HepG2 (cell line): ENCODE measurements around the gene ZBTB47. TPM values are rescaled to one million over a fixed set of nuclear protein-coding genes. Genes with fewer than 3 reads are reported as not detected.

Experiments
- ATAC-seq: fragments of 200-7000 bp; cut with Tn5 transposase; 3 replicates; pipeline ENCODE4 v1.9.1; 2020; ENCODE audit warnings: mild to moderate bottlenecking, moderate library complexity
- BruUV-seq: library from RNA; stranded (reverse); fragments of 400-500 nt; replicated peaks from 2 replicates; lab custom pipeline; 2021; lab: Mats Ljungman, UMichigan
- CTCF ChIA-PET: fragments of 300-600 bp; formaldehyde crosslinking; extraction: SDS; loops from one replicate; lab custom pipeline; 2021; ENCODE audit warnings: low total read pairs, inconsistent platforms, low intra/inter-chr PET ratio; lab: Yijun Ruan, JAX
- POLR2A ChIA-PET: fragments of 350-600 bp; sonication (Branson Sonifier 250); formaldehyde crosslinking; loops from one replicate; lab custom pipeline; 2020; ENCODE audit warnings: antibody characterized with exemption, inconsistent platforms; lab: Yijun Ruan, JAX
- DNase-seq: peaks from one replicate; pipeline ENCODE4 v3.0.0-alpha.2; 2015; ENCODE audit warnings: low spot score
- FAIRE-seq: peaks from 3 replicates; lab custom pipeline; 2011; peaks lifted over from hg19 to GRCh38; lab: Jason Lieb, UNC
- H2AFZ ChIP-seq: one replicate; pipeline ENCODE4 v1.6.1; 2011; ENCODE audit warnings: low read length, inconsistent platforms
- H3K27ac ChIP-seq: fragments of 300-600 bp; 3 replicates; pipeline ENCODE4 v1.8.0; 2011; ENCODE audit warnings: mixed run types, mild to moderate bottlenecking, mixed read lengths, low read length, inconsistent platforms; ENCODE audit not compliant: insufficient read depth; ENCODE audit errors: extremely low read length
- H3K27me3 ChIP-seq, 2 experiments: fragments of 200-600 bp in 1 of 2; 2 replicates in 1 of 2; 3 replicates in 1 of 2; pipeline versions ENCODE4 v1.6.0 to v1.8.0; 2011; ENCODE audit warnings: low read length in 2 of 2, mild to moderate bottlenecking in 2 of 2, moderate library complexity in 2 of 2, inconsistent platforms in 1 of 2; ENCODE audit not compliant: insufficient read depth in 2 of 2, control insufficient read depth in 1 of 2
- H3K36me3 ChIP-seq, 2 experiments: fragments of 200-600 bp in 1 of 2; replicated peaks in 1 of 2; 2 replicates in 1 of 2; 3 replicates in 1 of 2; pipeline versions ENCODE4 v1.5.1 to v1.8.0; 2011; ENCODE audit warnings: low read length in 2 of 2, inconsistent platforms in 1 of 2; ENCODE audit not compliant: insufficient read depth in 2 of 2, control insufficient read depth in 1 of 2
- H3K4me1 ChIP-seq: 2 replicates; pipeline ENCODE4 v1.5.1; 2012; ENCODE audit warnings: low read length, inconsistent platforms; ENCODE audit not compliant: insufficient read depth
- H3K4me2 ChIP-seq: 2 replicates; pipeline ENCODE4 v1.6.0; 2011; ENCODE audit warnings: low read depth, low read length, inconsistent platforms
- H3K4me3 ChIP-seq, 3 experiments: fragments of 200-600 bp in 1 of 3; sonication (generic), shearing (Covaris generic) in 1 of 3; replicated peaks in 1 of 3; 2 replicates each; pipeline ENCODE4 v1.5.1; 2011 to 2016; ENCODE audit warnings: low read length in 3 of 3, inconsistent platforms in 2 of 3, low read depth in 2 of 3, mild to moderate bottlenecking in 2 of 3, control low read depth in 1 of 3, mixed read lengths in 1 of 3; ENCODE audit not compliant: insufficient read depth in 1 of 3
- H3K79me2 ChIP-seq: one replicate; pipeline ENCODE4 v1.6.1; 2011; ENCODE audit warnings: low read length, inconsistent platforms; ENCODE audit not compliant: insufficient read depth
- H3K9ac ChIP-seq: 2 replicates; pipeline ENCODE4 v1.6.0; 2011; ENCODE audit warnings: mild to moderate bottlenecking, low read depth, low read length, inconsistent platforms; ENCODE audit not compliant: insufficient read depth
- H3K9me3 ChIP-seq: 2 replicates; pipeline ENCODE4 v1.5.1; 2012; ENCODE audit warnings: mild to moderate bottlenecking, low read length
- H4K20me1 ChIP-seq: 2 replicates; pipeline ENCODE4 v1.6.0; 2011; ENCODE audit warnings: inconsistent platforms, mild to moderate bottlenecking, low read length, moderate library complexity; ENCODE audit not compliant: insufficient read depth
- KMT2A ChIP-seq: sonication (generic); formaldehyde crosslinking; IDR thresholded peaks from 2 replicates; pipeline ENCODE4 v1.4.0; 2020; ENCODE audit warnings: missing genetic modification reagents
- KMT2B ChIP-seq: IDR thresholded peaks from 2 replicates; pipeline ENCODE4 v1.6.1; 2016; ENCODE audit warnings: missing genetic modification reagents, missing compliant biosample characterization
- MEF2D ChIP-seq: sonication (generic); formaldehyde crosslinking; IDR thresholded peaks from 2 replicates; pipeline ENCODE4 v1.5.1; 2020; ENCODE audit warnings: mild to moderate bottlenecking, missing genetic modification reagents
- RFX1 ChIP-seq: fragments of 450-650 bp; IDR thresholded peaks from 2 replicates; pipeline ENCODE4 v1.6.1; 2017
- TMF1 ChIP-seq: sonication (generic); formaldehyde crosslinking; IDR thresholded peaks from 2 replicates; pipeline ENCODE4 v1.8.1; 2022; ENCODE audit warnings: low read depth, missing genetic modification reagents
- ZBTB14 ChIP-seq: sonication (generic); formaldehyde crosslinking; IDR thresholded peaks from 2 replicates; pipeline ENCODE4 v1.4.0; 2020; ENCODE audit warnings: missing genetic modification reagents
- ZFP37 ChIP-seq: sonication (generic); formaldehyde crosslinking; IDR thresholded peaks from 2 replicates; pipeline ENCODE4 v1.4.0; 2020; ENCODE audit warnings: missing genetic modification reagents, borderline replicate concordance
- ZNF142 ChIP-seq: sonication (generic); formaldehyde crosslinking; IDR thresholded peaks from 2 replicates; pipeline ENCODE4 v1.4.0; 2020; ENCODE audit warnings: missing genetic modification reagents
- ZNF737 ChIP-seq: sonication (generic); formaldehyde crosslinking; IDR thresholded peaks from 2 replicates; pipeline ENCODE4 v1.5.0; 2020; ENCODE audit warnings: missing genetic modification reagents, mild to moderate bottlenecking, borderline replicate concordance
- WGBS: methylation state at CpG from one replicate; pipeline ENCODE4 v1.1.6; 2017; ENCODE audit warnings: low lambda C conversion rate; 5-methylcytosine and 5-hydroxymethylcytosine counted together
- in situ Hi-C: cut with HindIII; loops from 2 replicates; pipeline ENCODE4 v1.10.0; 2017; ENCODE audit warnings: low pct_unique_long_range_greater_than_20kb; ENCODE audit not compliant: extremely low pct_ligation_motif_present
- intact Hi-C: fragments of 100-400 bp; cut with micrococcal nuclease; formaldehyde crosslinking; loops from one replicate; pipeline ENCODE4 v1.10.0; 2022; ENCODE audit not compliant: unreplicated experiment
- polyA plus RNA-seq, 8 experiments: library from polyadenylated mRNA; depleted of rRNA in 3 of 8; stranded (reverse) in 7 of 8; unstranded in 1 of 8; fragments of >200 nt; fragmentation: Illumina TruSeq in 4 of 8; extraction: Trizol in 4 of 8; gene quantifications; 2 replicates each; pipeline versions ENCODE4 v1.2.1 to v1.2.3, GENCODE V29; 2011 to 2016; ENCODE audit warnings: low read depth in 4 of 8, missing spikeins in 1 of 8, mixed read lengths in 1 of 8; ENCODE audit not compliant: insufficient read depth in 1 of 8
- total RNA-seq, 5 experiments: library from RNA; depleted of rRNA; stranded (reverse); fragments of >200 nt; fragmentation: Illumina TruSeq; extraction: Trizol; gene quantifications; 2 replicates each; pipeline ENCODE4 v1.2.3, GENCODE V29; 2016; ENCODE audit warnings: low read depth in 1 of 5

Gene ZBTB47
- total and polyA plus RNA-seq, 2 of the 13 experiments (the other 11 are each of a cell fraction or from before 2014, with no cell fraction given): 1.5 to 3.1 TPM

GRCh38 chr3:42712688-42713372, 59.3 kb downstream of the ZBTB47 start:
- no peak overlapping the region for H3K4me3 ChIP-seq
- no peaks in the 10 kb centered on the region for H3K79me2 ChIP-seq
- no peak overlapping the region for H3K4me2 ChIP-seq
- H2AFZ ChIP-seq: no peak overlapping the region
- BruUV-seq: no TSS peak
- no peak for TF ChIP-seq ZNF737 (CRISPR knock-in tag)
- TF ChIP-seq ZBTB14 (CRISPR knock-in tag): no peak
- no peak for TF ChIP-seq ZFP37
- DNase-seq (no peak), ATAC-seq (no peak), FAIRE-seq (no peak)
- no peaks in the 10 kb centered on the region for H3K36me3 ChIP-seq
- H3K9me3 ChIP-seq: no peaks in the 10 kb centered on the region
- no peaks in the 10 kb centered on the region for H4K20me1 ChIP-seq
- WGBS: 61% methylated on average over 4 of the region's 5 CpGs
- in situ Hi-C loops (no loop called here), intact Hi-C loops (no loop called here)
- POLR2A ChIA-PET: no interaction called here
- H3K4me1 ChIP-seq: peaks cover 13% of the 10 kb centered on the region
- H3K27me3 ChIP-seq: peaks cover 2 to 7% of the 10 kb centered on the region in 2 experiments; a peak in 3 of 5 replicates
- CTCF ChIA-PET: no interaction called here
- H3K9ac ChIP-seq: no peak overlapping the region
- no peak overlapping the region for H3K27ac ChIP-seq

GRCh38 chr3:42713747-42714146, 60.2 kb downstream of the ZBTB47 start:
- WGBS: 13% methylated on average over 2 of the region's 2 CpGs
- H3K4me3 ChIP-seq: no peak overlapping the region
- H3K4me2 ChIP-seq: peak overlapping the region; percentile 36; the same call in 1 of the 2 replicates
- DNase-seq (no peak), FAIRE-seq (no peak), ATAC-seq (no peak)
- CTCF ChIA-PET: no interaction called here
- H3K36me3 ChIP-seq: no peaks in the 10 kb centered on the region
- intact Hi-C loops (no loop called here), in situ Hi-C loops (no loop called here)
- H3K9ac ChIP-seq: no peak overlapping the region
- H2AFZ ChIP-seq: no peak overlapping the region
- BruUV-seq: no TSS peak
- no peaks in the 10 kb centered on the region for H4K20me1 ChIP-seq
- H3K79me2 ChIP-seq: no peaks in the 10 kb centered on the region
- H3K4me1 ChIP-seq: peaks cover 13% of the 10 kb centered on the region
- H3K9me3 ChIP-seq: no peaks in the 10 kb centered on the region
- POLR2A ChIA-PET: interaction anchor here (1.1 kb wide), 1 partner anchor 13 kb away, joined by 3 read pairs; no protein-coding TSS in a partner anchor
- peaks cover 2 to 7% of the 10 kb centered on the region in 2 experiments; a peak in 3 of 5 replicates for H3K27me3 ChIP-seq
- no peak overlapping the region for H3K27ac ChIP-seq
- no peak for TF ChIP-seq KMT2B (CRISPR knock-in tag)
- no peak for TF ChIP-seq KMT2A (CRISPR knock-in tag)
- TF ChIP-seq ZNF142: no peak
- TF ChIP-seq MEF2D (CRISPR knock-in tag): no peak
- TF ChIP-seq RFX1: no peak
- no peak for TF ChIP-seq TMF1 (CRISPR knock-in tag)
- TF ChIP-seq ZNF737 (CRISPR knock-in tag): no peak
